ENCODE measurements around the gene RPS6KC1.
"Not testable (repeated sequence)": the region's sequence is repeated elsewhere in the genome, so short reads cannot be mapped to it uniquely, and the experiment has no call there.

RPS6KC1 gene

DNA sequence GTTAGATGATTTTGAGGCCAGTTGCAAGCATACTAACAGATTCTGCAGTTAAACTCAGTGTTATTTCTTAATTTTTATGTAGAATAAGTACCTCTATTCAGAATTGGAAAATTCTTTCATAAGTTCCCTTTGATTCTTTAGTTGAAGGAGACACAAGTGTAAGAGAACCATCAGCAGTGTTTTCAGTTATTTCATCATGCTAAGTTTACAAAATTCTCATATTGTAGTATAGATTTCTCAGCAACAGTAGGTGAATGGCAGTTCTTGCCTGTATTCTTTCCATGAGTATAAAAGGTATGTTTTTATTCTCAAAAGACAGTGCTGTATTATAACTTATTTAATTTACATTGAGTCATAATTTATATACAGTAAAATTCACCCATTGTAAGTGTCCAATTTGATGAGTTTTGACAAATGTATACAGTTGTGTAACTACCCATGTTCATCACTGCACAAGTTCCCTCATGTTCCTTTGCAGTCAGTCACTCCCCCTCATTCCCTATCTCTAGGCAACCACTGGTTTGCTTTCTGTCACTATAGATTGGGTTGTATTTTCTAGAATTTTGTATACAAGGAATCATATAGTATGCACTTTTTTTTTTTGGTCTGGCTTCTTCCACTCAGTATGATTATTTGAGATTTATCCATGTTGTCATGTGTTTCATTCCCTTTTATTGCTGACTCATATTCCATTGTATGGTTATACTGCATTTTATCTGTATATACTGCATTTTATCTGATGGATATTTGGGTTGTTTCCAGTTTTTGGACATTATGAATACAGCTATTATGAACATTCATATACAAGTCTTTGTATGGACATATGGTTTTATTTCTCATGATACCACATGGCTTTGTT is 3.9 kb downstream of the RPS6KC1 start:
- intact Hi-C loops (cut with DNase I) = no loop called here
- no peak for DNase-seq

- DNase-seq = no peak
- intact Hi-C loops (cut with DNase I) = no loop called here
Measured at GRCh38 chr1:213055767-213056166, 4.7 kb downstream of the RPS6KC1 start.

- DNase-seq = no peak
- intact Hi-C loops (cut with DNase I) = no loop called here
Measured at GRCh38 chr1:213057264-213058059, 6.4 kb downstream of the RPS6KC1 start.

DNA sequence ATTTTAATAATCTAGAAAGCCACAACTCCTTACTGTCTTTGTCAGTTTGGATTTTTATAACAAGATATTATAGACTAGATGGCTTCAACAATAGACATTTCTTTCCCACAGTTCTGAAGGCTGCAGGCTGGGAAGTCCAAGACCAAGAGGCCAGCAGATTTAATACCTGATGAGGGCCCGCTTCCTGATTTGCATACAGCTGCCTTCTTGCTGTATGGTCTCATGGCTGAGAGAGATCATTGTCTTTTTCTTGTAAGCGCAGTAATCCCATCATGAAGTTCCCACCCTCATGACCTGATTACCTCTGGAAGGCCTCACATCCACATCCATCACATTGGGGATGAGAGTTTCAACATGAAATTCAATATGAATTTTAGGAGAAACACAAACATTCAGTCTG is 9.8 kb downstream of the RPS6KC1 start:
- intact Hi-C loops (cut with DNase I) = no loop called here
- no peak for DNase-seq

DNA sequence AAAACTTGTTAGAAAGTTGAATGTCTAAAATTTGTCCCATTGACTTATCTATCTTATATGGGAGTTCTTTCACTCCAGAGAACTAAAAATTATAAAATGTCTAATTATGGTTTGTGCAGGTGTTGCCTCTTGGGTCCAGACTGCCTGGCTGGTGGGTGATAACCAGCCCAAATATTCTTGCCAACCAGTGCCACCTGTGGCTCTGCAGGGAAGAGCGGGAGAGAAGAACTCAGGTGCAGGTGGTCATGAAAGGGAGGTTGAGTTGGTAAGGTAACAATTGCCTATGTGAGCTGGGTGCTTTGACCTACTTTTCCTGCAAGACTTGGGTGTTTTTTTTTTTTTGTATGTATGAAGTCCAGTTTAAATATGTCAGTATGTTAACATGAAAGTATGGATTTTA is 10.2 kb downstream of the RPS6KC1 start:
- intact Hi-C loops (cut with DNase I) = no loop called here
- DNase-seq = no peak

DNA sequence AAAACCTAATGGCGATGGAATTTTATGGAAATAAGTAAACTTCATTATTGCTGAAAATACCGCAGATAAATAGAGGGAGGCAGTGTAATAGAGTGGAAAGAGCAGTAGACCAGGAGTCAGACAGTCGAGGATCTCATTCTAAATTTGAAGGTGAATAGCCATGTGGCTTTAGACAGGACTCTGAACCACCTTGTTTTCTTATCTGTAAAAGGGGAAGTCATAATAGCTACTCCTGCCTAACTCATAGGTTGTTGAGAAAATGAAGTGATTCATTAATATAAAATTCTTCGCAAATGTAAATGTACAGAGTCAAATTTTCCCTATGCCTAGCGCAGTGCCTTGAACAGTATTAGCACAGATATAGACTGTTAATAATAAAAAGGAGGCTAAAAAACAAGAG is 14.8 kb downstream of the RPS6KC1 start:
- intact Hi-C loops (cut with DNase I) = no loop called here
- DNase-seq = no peak

GRCh38 chr1:213066363-213066762 is 15.3 kb downstream of the RPS6KC1 start:
- DNase-seq = no peak
- intact Hi-C loops (cut with DNase I) = no loop called here

GRCh38 chr1:213067352-213067751 is 16.3 kb downstream of the RPS6KC1 start:
- intact Hi-C loops (cut with DNase I) = no loop called here
- no peak for DNase-seq

DNA sequence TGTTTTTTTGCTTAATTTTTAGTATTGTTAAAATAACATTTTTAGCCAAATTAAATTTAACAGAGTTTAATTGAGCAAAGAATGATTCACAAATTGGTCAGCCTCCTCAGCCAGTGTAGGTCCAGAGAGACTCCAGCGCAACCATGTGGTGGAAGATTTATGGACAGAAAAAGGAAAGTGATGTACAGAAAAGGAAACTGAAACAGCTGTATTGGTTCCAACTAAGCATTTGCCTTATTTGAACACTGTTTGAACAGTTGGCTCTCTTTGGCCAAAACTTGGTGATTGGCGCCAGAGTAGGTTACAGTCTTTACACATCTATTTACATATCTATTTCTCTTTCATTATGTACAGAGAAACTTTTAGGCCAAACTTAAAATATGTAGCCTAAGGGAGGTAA is 19.4 kb downstream of the RPS6KC1 start:
- intact Hi-C loops (cut with DNase I) = no loop called here

DNA sequence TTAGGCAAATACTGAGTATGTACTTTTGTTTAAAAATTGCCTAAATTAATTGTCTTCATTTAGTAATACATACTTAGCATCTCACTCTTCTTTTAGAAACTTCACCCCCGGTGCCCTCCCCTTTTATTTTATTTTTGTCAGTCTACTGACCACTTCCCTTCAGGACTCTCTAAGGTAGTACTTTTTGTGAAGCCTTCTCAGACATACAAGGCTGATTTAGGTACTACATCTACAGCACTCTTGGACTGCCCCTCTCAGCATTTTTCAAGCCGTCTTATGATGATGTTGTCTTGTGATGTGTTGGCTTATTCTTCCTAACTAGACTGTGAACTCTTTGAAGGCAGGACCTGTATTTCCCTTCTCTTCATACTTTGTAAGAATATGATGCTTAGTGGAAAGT is 24.7 kb downstream of the RPS6KC1 start:
- intact Hi-C loops (cut with DNase I) = no loop called here
- no peak for DNase-seq

More for the DNA sequence above, 19.4 kb downstream of the RPS6KC1 start:
- DNase-seq = no peak

GRCh38 chr1:213082420-213083111 is 31.5 kb downstream of the RPS6KC1 start:
- intact Hi-C loops (cut with DNase I) = no loop called here

DNA sequence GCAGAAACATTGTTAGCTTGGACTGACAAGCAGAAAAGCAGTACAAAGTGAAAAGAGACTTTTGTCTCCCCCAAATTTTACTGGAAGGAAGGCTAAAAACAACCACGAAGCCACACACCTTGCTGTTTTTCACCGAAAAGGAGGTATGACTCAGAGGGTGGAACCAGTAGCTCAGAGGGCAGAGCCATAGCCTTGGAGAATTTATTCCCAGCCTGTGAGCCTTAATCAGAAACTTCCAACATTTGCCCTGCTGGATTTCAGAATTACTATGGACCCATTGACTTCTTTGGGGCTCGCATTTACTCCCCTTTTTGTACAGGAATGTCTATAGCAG is 32.0 kb downstream of the RPS6KC1 start:
- intact Hi-C loops (cut with DNase I) = no loop called here
- DNase-seq = no peak

More at GRCh38 chr1:213082420-213083111, 31.5 kb downstream of the RPS6KC1 start:
- DNase-seq = no peak

DNA sequence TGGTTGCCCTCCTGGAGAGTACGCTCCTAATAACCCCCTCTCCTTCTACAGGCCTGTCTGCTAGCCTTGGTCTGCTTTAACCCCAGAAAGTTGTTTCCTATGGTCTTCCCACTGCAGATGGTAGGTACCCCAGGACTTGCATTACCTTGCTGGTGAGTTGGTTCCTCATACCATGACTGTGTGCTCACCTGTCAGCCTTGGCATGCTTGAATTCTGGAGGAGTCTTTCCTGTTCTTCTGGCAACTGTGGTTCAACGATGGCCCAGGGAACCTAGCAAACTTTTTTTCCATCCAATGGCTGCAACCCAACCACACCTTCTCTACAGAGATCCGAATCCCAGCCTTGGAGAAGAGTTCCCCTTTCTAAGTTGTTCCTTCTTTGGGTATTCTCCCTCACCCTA is 36.9 kb downstream of the RPS6KC1 start:
- DNase-seq = no peak
- intact Hi-C loops (cut with DNase I) = no loop called here

- intact Hi-C loops (cut with DNase I) = no loop called here
Measured at GRCh38 chr1:213089924-213090677, 39.1 kb downstream of the RPS6KC1 start.

DNA sequence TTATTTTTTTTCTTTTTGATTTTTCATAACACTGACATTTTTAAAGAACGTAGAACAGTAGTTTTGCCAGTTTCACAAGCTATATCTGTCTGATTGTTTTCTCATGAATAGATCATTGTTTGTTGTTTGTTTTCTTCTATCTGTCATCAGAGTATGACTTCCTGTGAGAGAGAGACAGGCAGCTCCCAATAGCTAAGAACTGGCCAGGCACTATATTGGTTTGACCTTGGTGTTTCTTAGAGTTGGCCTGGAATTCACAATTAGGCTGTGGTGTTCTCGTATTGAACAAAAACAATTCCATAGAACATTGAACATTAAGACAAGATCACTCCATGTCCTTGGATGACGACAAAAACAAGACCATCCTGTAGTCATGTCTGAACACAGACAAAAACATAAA is 43.4 kb downstream of the RPS6KC1 start:
- no peak for DNase-seq
- intact Hi-C loops (cut with DNase I) = no loop called here

More at GRCh38 chr1:213089924-213090677, 39.1 kb downstream of the RPS6KC1 start:
- no peak for DNase-seq

DNA sequence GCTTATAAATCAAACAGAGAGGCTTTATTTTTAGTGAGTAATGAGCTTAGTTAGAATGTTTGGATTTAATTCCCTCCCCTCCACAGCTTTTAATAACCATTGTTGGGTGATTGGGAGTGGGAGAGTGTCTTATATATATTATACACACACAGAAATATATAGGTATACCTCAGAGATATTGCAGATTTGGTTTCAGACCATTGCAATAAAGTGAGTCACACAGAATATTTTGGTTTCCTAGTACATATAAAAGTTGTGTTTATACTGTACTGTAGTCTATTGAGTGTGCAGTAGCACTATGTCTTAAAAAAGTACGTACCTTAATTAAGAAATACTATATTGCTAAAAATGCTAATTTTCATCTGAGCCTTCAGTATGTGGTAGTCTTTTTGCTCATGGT is 44.4 kb downstream of the RPS6KC1 start:
- DNase-seq = no peak
- intact Hi-C loops (cut with DNase I) = no loop called here

DNA sequence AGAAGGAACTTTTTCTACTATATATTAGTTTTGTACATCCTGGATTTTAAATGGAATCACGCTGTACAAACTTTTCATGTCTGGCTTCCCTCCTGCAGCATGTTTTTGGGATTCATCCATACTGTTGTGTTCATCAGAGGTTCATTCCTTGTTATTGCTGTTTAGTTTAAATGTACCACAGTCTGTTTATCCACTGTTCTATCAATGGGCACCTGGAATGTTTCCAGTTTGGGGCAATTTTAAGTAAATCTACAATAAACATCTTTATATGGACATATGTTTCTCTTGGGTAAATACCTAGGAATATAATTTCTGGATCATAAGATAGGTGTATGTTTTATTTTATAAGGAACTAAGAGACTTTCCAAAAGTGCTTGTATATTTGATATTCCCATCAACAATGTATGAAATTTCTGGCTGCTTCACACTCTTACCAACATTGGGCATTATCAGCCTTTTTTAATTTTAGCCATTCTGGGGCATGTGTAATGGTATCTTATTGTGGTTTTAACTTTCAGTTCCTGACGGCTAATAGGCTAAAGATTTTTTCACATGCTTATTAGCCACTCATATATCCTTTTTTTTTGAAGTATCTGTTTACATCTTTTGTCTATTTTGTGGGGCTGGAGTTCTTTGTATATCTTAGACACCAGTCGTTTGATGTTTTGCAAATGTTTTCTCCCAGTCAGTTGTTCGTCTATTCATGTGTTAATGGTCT is 48.8 kb downstream of the RPS6KC1 start:
- DNase-seq = no peak
- intact Hi-C loops (cut with DNase I) = no loop called here

GRCh38 chr1:213100565-213100964 is 49.5 kb downstream of the RPS6KC1 start:
- DNase-seq; intact Hi-C loops (cut with DNase I): not testable (repeated sequence)

DNA sequence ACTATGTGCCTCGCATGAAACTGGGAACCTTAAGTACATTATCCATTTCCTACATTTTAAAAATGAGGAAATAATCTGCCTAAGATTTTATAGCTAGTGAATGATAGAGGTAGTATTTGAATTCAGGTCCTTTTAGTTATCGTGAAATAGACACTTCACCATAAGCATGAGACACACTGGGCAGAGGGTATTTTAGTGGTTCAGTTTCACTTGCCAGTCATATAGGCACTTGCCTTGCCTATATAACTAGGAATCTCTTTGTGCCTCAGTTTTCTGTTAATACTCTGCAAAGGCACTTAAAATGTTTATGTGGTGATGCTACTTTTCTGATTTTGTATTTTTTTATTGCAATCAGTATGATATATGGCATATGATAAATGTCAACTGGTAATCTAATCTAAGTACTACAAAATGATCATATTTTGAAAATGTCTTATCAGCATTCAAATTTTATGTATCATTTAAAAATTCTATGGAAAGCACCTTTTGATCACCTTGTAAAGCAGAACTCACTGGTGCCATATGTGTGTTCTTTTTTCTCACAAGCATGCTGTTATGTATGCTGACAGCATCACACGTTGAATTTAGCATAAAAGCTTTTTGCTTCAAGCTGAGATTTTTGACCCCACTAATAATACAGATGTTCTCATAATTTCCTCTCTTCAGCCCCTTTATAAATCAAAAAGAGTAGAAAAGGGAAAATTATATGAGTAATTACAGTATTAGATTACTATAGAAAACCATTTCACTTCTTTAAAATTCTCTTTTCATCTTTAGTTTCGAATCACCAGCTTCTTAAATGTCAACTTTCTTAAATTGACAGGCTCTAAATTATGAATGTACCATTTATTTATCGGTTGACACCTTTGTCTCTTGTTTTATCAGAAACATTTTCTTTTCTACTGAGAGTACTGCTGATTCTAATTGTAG is 52.6 kb downstream of the RPS6KC1 start:
- intact Hi-C loops (cut with DNase I) = no loop called here
- DNase-seq = no peak

Data from posterior cingulate gyrus (tissue), 11 donors.